NCI-H128 (cell line): ENCODE data around the gene GJA3.
A peak's percentile ranks its signal among the peaks of the same experiment; 100 is the strongest.

Experiments used
- DNase-seq: peaks from one replicate; lab custom pipeline; 2025; ENCODE audit not compliant: unreplicated experiment; lab: John Stamatoyannopoulos, UW

The GJA3 gene

DNA sequence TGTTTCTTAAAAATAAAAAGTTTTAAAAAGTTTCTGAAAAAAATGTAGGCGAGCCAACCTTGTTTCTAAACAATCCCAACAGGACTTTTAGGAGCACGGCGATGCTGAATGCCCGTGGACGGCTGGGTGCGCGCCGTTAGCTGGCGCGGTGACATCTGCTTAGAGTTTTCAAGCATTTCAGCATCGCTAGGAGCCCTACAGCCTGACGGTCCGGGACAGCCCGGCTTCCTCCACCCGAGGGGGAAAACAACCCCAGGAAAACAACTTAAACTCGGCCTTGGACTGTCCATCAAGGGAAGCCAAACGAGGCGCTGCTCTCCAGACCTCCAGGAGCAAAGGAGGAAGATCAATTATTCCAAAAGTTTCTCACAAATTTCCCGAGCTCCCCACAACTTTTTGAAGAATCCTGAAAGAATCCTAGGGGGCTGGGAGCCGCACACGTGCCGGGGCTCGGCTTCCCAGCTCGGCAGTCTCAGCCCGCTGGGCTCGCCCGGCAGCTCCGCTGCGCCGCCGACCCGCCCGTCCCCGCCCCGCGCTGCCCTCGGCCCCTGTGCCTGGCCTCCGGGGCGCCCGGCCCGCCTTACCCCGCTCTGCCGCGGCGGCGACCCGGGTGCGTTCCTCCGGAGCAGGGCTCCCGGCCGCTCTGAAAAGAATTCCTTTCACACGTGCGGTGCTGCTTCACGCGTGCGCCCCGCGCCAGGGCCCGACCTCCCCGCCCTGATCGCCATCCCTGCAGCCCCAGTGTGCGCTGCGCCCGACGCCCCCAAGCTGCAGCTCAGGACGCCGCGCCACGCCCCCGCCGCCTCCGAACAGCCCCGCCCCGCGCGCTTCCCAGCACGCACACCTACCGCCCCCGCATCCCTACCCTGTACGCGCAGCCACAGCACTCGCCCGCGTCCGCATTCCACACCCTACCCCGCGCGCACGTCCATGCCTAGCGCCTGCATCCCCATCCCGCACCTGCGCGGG is at the start of gene GJA3:
TSS of gene GJA3 (minus strand) at position 747 of the 969 bp plus-strand sequence. CDS start 17,764 bp downstream, outside the sequence.
- no peak for DNase-seq

DNA sequence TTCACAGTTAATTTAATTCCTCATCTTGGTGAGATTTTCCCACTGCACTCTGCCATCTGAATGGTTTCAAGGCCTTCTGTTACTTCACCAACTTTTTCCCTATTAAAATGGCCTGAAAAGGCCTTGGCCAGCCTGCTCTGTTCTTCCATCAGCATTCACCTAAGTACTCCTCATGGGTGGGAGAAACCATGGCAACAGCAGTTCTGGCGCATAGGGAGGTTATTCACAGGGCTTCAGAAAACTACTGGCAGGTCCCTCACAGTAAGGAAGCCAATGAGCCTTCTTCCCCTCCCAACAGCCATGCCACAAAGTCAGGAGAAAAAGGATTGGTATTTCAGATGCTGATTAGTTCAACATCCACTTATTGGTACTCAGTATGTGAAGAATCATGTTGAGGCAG is 49.1 kb upstream of the GJA3 start:
- no peak for DNase-seq

DNA sequence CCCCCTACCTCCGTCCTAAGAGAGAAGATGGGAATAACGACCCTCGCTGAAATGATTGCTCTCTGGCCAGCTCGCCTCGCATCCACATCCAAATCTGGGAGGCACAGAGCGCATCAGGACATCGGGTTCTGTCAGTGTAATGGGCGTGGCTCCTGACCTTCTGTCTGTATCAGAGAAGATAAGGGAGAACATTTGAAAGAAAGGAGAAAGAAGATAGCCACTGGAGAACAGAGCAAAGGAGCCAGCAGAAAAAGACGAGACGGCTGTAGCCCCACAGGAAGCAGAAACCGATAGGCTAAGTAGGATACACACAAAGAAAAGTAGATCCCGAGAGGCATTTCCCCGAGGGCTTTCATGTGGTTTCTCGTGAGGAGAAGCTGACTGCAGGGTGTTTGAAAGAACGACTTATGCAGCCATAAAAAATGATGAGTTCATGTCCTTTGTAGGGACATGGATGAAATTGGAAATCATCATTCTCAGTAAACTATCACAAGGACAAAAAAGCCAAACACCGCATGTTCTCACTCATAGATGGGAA is 45.9 kb upstream of the GJA3 start:
- no peak for DNase-seq

DNA sequence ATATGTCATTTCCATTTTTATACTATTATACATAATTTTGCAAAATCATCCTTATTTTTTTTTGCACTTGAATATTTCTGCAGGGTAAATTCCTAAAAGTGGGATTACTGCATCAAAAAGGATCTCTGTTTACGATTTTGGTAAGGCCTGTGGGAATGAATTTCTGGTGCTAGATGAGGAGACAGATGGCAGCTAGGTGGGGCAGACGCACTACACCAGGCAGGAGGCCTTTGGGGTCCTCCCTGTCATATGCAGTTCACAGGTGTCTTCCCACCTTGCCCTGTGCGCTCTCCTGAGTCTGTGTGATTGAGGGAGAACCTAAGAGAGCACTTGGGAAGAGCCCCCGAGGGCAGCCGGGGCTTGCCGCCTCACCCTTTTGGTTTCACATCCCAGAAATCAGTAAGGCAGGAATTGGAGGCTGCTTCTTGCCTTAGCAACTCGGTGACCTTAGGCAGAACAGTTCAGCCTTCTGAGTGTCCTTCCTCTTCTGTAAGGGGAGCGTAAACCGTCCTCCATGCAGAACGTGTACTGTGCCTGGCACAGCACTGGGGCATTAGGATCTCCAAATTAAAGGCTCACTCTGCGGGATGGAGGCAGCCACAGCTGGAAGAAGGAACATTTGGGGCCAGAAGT is 45.3 kb upstream of the GJA3 start:
- DNase-seq: no peak

DNA sequence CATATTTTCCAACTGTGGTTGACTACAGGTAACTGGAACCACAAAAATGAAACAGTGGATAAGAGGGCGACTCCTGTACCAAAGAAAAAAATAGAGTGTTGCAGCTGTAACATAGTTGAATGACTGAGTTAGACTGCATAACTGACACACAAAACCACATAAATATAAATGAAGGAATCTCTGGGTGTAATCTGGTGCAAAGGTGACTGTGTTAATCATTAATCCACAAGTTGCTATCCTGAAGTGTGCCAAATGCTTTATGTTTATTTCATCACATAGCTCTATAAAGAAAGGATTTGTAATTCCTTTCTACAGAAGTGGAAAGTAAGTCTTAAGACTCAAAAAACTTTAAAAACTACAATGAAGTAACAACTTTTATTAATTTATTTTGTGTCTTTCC is 37.9 kb upstream of the GJA3 start:
- DNase-seq: no peak

DNA sequence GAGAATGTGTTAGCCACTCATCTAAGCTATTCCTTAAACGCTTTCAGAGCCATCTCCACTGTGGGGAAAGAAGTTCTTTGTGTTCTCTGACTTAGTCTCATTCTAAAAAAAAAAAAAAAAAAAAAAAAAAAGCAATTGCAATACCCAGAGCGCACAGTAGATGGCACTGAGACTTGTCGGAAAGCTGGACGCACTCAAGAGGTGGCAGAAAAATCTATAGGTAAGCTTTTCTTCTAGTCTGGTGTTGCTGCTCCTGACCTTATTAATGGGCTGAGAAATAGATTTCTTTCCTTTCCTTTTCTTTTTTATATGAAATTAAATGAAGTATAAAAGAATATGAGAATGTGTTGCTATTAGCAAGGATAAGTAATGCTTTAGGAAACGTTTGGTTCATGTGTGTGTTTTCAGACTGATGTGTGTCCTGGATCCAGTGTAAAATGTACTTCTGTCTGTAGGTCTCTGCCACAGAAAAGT is 36.5 kb upstream of the GJA3 start:
- peak; percentile 75 for DNase-seq

DNA sequence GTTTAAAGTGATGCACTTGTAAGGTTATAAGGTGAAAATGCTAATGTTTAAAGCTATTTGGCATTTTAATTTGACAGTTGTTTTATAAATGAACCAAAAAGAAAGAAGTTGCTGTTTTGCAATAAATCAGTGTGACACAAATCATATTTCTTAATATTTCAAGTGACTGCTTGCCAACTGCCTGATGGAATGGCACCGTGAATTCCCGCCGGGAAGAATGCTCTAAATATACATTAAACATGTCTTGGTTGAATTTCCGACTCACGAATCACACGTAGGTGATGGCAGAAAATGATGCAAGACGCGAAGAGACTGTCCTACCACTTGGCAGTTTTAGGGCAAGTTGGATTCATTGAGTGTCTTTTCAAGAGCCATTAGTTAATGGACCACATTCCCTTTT is 34.9 kb upstream of the GJA3 start:
- no peak for DNase-seq

DNA sequence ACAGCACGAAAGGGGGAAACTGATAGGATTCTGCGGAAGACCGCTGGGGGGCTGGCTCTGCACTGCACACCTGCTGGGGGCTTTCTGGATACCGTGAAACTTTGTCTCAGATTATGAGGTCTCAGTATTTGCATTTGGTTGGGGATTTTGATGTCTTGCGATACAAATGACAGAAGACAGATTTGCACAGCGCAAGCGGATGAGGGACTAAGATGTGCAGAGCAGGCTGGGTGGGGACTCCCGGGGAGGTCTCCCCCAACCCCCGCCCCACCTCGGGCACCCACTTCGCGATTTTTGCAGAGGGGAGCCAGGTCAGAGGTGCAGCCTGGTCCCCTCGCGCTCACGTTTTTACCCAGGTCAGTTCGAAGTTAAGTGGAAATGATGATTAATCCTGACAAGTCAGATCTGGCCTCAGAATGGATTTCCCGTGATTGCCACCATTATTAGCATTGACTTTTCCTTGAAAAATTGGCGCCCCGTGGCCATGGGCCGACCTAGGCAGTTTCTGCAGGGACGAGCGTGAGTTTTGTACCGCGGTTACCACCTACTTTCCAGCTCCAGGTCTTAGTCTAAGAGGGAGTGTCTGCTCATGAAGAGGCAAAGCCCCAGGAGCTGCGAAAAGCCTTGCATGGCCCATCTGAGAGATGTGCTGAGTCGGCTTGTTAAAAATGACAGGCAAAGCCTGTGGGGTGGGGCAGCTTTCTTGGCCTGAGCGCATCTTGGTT is 33.2 kb upstream of the GJA3 start:
- DNase-seq: no peak

DNA sequence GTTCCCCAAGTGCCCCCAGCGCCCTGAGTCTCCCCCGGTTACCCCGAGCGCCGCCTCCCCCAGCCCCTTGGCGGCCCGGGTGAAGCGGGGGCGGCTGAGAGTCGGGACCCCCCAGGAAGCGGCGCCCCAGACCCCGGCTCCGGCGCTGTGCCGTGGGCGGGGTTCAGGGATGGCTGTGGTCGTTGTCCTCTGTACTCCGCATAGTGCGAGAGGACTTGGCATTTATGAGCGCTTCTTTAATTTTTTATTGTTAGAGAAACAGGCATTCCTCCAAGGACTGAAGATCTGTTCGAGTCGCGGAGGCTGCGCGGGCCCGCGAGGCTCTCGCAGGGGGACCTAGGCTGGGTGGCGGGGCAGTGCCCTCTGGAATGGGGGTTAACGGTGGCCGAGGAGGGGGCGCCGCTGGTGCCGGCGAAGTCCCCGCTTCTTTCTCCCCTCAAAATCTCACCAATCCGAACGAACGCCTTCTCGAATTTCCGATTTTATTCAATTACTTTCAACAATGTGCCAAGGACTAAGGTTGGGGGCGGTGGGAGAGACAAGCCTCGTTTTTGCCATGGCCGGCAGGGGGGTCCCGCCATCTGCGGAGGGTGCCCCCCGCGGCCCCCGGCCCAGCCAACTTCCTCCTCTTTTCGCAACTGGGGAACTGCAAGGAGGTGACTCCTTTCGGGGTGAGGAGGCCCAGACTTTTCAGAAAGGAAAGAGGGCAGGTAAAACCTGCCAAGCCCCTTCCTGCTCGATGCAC is 32.5 kb upstream of the GJA3 start:
- no peak for DNase-seq

DNA sequence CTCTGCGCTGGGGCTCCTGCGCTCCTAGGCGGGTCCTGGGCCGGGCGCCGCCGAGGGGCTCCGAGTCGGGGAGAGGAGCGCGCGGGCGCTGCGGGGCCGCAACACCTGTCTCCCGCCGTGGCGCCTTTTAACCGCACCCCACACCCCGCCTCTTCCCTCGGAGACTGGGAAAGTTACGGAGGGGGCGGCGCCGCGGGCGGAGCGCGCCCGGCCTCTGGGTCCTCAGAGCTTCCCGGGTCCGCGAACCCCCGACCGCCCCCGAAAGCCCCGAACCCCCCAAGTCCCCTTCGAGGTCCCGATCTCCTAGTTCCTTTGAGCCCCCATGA is 31.9 kb upstream of the GJA3 start, which contains the start of gene GJB2:
TSS of gene GJB2 (minus strand) at position 103 of the 326 bp plus-strand sequence. CDS start 3,357 bp downstream, outside the sequence.
- no peak for DNase-seq

DNA sequence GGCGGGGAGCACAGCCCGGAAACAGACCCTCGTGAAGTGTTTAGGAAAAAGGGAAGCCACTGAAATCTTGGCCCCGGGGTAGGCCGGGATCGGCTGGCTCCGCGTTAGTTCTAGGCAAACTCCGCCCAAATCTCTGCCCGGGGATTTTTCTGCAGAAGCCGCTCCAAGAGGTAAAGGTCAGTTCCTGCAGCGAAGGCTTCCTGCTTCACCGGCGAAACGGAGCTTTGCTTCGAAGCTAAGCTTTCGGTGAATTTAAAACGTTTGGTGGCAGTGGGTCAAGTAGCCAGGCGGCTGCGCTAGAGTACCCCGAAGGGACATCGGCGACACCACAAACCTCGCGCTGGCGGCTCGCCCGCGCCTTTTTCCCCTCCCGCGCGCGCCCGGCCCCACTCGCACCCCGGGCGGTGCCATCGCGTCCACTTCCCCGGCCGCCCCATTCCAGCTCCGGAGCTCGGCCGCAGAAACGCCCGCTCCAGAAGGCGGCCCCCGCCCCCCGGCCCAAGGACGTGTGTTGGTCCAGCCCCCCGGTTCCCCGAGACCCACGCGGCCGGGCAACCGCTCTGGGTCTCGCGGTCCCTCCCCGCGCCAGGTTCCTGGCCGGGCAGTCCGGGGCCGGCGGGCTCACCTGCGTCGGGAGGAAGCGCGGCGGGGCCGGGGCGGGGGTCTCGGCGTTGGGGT is 31.4 kb upstream of the GJA3 start:
- DNase-seq: no peak

DNA sequence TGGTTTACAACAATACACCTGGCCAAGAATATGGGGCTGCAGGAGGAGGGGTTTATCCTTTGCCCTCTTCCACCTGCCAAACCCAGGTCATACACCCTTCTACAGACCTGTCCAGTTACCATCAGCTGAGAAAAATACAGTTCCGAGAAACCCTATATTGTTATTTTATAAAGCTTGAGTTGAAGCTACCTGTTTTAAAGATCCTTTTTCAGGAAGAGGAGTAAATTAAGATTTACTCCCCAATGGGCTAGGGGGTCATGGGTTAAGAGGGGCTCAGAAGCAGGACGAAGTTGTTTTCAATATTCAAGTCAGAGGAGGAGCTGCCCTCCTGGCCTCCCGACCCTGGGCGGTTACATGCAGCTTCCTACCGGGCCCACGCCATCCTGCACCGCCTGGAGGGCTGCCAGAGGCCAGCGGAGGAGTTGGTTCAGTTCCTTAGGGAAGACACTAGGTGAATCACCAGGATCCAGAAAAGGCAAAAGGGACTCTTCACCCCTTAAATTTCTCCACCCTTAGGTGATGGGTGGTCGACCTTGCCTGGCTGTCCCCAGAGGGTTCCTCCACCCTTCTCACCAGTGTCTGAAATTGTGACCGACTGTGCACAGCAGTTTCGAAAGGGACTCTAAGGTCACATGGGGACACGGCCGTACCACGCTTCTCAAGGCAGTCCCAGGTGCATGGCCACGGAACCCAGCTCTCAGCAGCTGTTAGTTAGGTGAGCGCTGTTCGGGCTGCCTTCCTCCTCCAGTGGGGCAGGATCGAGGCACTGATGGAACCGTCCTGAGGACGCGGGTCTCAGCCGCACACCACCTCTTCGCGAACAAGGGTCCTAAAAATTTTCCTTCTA is 30.7 kb upstream of the GJA3 start:
- no peak for DNase-seq

DNA sequence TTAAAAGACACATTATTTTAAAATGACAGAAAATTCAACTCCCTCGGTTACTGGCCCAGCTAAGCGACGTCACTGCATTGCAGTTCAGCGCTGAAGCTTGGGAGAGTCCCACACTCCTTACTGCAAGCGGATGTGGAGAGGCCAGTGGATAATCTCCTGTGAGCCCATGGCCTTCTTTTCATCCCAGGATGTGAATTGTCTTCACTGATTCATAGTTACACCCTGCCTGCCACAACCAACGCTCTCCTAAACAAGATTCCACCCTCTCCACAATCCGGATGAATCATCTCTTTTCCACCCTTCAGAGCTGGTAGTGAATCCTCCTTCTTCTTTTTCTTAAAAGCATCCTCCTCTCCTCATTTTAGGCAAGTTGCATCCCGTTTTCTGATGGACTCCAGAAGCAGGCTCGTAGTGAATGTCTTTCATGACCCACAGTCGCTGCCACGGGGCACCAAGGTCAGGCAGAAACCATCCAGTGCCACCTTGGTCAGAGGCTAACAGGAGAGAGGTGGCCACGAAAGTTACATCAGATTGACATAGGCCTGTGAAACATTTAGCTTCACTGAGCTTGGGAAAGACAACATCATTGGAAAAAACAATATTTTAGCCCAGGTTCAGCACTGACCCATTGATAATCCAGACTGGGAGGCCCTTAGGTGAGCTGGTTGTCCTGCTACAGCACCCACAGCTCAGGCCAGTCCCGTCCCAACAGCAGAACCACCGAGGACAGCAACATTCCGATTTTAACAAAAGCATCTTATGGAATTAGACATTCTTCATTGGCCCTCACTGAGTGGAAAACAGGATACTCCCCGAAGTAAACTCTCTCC is 29.8 kb upstream of the GJA3 start:
- no peak for DNase-seq

DNA sequence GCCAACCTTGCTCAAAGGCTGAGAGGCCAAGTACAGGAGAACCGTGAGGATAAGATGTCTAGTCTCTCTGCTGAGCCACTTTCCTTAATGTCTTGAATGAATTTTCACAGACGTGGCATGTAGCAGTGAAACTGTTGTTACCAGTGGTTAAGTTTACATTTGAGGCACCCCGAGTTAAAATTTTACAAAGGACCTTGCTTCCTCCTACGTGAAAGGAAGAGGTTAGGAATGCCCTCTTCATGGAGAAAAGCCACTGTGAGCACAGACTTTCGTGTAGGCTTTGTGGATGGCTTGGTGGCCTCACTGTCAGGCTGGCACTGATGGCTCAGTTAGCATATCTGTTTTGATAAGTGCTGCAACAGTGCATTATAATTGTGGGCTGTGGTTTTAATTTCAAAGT is 29.2 kb upstream of the GJA3 start:
- DNase-seq: no peak

DNA sequence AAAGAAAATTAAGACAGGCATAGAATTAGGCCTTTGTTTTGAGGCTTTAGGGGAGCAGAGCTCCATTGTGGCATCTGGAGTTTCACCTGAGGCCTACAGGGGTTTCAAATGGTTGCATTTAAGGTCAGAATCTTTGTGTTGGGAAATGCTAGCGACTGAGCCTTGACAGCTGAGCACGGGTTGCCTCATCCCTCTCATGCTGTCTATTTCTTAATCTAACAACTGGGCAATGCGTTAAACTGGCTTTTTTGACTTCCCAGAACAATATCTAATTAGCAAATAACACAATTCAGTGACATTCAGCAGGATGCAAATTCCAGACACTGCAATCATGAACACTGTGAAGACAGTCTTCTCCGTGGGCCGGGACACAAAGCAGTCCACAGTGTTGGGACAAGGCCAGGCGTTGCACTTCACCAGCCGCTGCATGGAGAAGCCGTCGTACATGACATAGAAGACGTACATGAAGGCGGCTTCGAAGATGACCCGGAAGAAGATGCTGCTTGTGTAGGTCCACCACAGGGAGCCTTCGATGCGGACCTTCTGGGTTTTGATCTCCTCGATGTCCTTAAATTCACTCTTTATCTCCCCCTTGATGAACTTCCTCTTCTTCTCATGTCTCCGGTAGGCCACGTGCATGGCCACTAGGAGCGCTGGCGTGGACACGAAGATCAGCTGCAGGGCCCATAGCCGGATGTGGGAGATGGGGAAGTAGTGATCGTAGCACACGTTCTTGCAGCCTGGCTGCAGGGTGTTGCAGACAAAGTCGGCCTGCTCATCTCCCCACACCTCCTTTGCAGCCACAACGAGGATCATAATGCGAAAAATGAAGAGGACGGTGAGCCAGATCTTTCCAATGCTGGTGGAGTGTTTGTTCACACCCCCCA is 28.1 kb upstream of the GJA3 start:
- DNase-seq: no peak

DNA sequence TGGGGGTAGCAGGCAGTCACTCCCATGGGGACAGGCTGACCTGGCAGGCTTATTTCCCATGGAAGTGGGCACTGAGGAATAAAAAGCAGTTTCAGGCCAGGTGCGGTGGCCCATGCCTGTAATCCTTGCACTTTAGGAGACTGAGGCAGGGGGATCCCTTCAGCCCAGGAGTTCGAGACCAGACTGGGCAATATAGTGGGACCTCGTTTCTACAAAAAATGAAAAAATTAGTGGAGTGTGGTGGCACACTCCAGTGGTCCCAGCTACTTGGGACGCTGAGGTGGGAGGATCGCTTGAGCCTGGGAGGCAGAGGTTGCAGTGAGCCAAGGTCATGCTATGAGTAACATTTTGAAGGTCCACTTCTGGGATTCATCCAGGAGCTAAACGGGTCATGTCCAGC is 25.9 kb upstream of the GJA3 start:
- DNase-seq: no peak

DNA sequence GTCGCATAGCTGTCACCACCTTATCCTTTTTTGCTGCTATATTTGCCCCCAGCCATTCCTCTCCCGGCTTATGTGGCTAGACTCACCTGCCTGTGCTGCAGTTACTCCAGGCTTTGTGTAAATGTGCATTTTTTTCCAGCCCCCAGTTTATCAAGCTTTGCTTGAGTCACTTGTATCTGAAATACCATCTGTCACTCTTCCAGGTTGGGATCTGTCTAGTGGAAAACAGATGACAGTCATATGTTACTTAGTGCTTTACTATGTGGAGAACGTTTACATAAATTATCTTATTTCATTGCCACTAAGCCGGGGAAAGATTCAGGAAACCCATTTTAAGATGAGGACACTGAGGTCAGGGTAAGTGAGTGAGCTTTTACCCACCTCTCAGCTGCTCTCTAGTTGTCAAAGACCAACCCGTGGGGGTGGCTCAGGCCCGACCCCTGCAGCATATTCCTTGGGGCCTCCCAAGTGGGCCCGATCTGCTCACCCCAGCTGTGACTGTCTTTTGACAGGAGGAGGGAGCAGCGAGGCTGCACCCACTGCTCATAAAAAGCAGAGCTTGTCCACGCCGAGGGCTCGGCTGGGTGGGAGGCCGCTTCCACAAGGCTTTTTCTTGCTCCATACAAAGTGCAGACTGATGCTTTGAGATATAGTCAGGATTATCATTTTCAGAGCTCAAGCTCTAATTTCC is 24.7 kb upstream of the GJA3 start:
- no peak for DNase-seq
